ENCODE data around the gene NDUFB11.

Gene NDUFB11

DNA sequence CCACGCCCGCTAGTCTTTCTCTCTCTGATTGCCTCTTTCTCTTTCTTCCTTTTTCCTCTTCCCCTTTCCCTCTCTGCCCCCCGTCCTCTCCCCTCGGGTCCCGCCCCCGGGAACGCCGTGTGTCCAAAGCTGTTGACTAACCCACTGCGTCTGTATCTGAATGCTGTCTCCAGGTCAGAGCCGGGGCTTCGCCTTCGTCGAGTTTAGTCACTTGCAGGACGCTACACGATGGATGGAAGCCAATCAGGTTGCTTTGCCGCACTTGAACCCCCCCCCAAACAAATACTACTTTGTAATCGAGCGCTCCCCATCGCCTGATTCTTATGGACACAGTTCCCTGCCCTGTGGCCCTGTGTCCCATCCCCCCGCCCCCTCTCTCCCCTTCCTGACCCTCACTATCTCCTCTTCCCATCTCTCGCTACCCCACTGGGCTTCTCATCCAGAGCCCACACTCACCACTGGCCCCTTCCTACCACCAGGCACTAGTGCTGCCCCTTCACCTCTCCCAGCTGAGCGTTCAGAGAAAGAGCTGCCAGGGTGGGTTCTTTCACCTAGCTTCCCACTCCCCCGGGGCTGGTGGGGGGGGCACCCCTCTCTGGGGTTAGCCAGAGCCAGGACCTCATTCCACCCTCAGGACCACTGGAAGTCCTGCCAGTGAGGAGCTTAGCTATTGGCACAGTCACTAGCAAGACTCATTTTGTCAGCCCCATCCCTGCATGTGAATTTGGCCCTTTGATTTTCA, 30.5 kb upstream of the NDUFB11 start:
- Histone ChIP-seq H3K27ac (replicated peaks) (no peak overlapping the region), H3K27me3 (ENCODE audit: insufficient read depth, poor library complexity, severe bottlenecking) (no peaks in the 10 kb centered on the region), H3K4me3 (replicated peaks; ENCODE audit: insufficient read depth, low read length) (no peak overlapping the region)
- TF ChIP-seq, protein P1, sequence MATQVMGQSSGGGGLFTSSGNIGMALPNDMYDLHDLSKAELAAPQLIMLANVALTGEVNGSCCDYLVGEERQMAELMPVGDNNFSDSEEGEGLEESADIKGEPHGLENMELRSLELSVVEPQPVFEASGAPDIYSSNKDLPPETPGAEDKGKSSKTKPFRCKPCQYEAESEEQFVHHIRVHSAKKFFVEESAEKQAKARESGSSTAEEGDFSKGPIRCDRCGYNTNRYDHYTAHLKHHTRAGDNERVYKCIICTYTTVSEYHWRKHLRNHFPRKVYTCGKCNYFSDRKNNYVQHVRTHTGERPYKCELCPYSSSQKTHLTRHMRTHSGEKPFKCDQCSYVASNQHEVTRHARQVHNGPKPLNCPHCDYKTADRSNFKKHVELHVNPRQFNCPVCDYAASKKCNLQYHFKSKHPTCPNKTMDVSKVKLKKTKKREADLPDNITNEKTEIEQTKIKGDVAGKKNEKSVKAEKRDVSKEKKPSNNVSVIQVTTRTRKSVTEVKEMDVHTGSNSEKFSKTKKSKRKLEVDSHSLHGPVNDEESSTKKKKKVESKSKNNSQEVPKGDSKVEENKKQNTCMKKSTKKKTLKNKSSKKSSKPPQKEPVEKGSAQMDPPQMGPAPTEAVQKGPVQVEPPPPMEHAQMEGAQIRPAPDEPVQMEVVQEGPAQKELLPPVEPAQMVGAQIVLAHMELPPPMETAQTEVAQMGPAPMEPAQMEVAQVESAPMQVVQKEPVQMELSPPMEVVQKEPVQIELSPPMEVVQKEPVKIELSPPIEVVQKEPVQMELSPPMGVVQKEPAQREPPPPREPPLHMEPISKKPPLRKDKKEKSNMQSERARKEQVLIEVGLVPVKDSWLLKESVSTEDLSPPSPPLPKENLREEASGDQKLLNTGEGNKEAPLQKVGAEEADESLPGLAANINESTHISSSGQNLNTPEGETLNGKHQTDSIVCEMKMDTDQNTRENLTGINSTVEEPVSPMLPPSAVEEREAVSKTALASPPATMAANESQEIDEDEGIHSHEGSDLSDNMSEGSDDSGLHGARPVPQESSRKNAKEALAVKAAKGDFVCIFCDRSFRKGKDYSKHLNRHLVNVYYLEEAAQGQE (IDR thresholded peaks at IDR 0.05; ENCODE audit: insufficient replicate concordance, low read depth): no peak
- TF ChIP-seq GABPA (IDR thresholded peaks at IDR 0.05; ENCODE audit: low read depth) (no peak), CTCF (IDR thresholded peaks at IDR 0.05; ENCODE audit: insufficient read depth, low read length) (no peak), SPI1 (IDR thresholded peaks at IDR 0.05; ENCODE audit: borderline replicate concordance, low read depth) (no peak), POLR2AphosphoS5 (IDR thresholded peaks at IDR 0.05; ENCODE audit: low read depth) (no peak)
- no peak for DNase-seq (ENCODE audit: low read depth in 1 of 2, low spot score in 1 of 2)

- Histone ChIP-seq H3K27ac (replicated peaks) (no peak overlapping the region), H3K4me3 (replicated peaks; ENCODE audit: insufficient read depth, low read length) (no peak overlapping the region), H3K27me3 (ENCODE audit: insufficient read depth, poor library complexity, severe bottlenecking) (no peaks in the 10 kb centered on the region)
- TF ChIP-seq CTCF (IDR thresholded peaks at IDR 0.05; ENCODE audit: insufficient read depth, low read length): no peak
- no peak for TF ChIP-seq POLR2AphosphoS5 (IDR thresholded peaks at IDR 0.05; ENCODE audit: low read depth)
- TF ChIP-seq SPI1 (IDR thresholded peaks at IDR 0.05; ENCODE audit: borderline replicate concordance, low read depth): no peak
- TF ChIP-seq, protein P1 (IDR thresholded peaks at IDR 0.05; ENCODE audit: insufficient replicate concordance, low read depth): no peak
- TF ChIP-seq GABPA (IDR thresholded peaks at IDR 0.05; ENCODE audit: low read depth): no peak
- DNase-seq (ENCODE audit: low read depth in 1 of 2, low spot score in 1 of 2): no peak
Measured at GRCh38 chrX:47174376-47174775, 29.9 kb upstream of the NDUFB11 start.

DNA sequence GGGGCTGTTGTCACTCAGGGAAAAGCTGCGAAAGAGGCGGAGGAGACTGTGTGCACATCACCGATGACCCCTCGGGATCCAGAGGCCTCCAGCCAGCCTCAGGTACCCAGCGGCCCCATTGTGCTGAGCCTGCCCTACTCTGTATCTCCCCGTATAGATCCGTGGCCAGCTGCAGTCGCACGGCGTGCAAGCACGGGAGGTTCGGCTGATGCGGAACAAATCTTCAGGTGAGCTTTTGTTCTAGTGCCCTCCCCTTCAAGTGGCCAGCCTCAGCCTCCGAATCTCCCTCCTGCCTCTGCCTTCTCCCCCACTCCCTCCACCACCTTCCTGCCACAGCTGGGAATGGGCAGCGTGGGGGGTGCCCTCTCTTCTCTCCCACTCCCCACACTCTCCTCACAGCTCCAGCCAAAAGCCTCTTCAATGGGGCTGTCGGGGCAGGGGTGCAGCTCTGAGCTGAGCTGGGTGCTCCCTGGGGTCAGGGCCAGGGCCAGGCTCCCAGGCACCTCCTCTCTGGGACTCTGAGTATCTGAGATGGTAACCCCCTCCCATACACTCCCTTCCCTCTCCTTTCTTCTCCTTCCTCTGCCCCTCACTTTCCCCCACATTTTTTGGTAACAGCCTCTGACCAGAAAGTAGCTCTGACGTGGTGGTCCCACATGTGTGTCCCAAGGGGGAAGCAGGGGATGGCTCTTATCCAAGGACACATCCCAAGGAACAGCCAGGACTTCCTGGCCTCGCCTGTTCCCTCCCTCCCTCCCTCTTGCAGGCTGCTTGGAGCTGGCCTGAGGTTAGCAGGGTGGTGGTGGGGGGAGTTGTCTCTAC, 28.7 kb upstream of the NDUFB11 start:
- TF ChIP-seq, protein P1 (IDR thresholded peaks at IDR 0.05; ENCODE audit: insufficient replicate concordance, low read depth): no peak
- no peak for TF ChIP-seq CTCF (IDR thresholded peaks at IDR 0.05; ENCODE audit: insufficient read depth, low read length)
- no peak for TF ChIP-seq GABPA (IDR thresholded peaks at IDR 0.05; ENCODE audit: low read depth)
- no peak for TF ChIP-seq POLR2AphosphoS5 (IDR thresholded peaks at IDR 0.05; ENCODE audit: low read depth)
- TF ChIP-seq SPI1 (IDR thresholded peaks at IDR 0.05; ENCODE audit: borderline replicate concordance, low read depth): no peak
- Histone ChIP-seq H3K4me3 (replicated peaks; ENCODE audit: insufficient read depth, low read length) (no peak overlapping the region), H3K27ac (replicated peaks) (no peak overlapping the region), H3K27me3 (ENCODE audit: insufficient read depth, poor library complexity, severe bottlenecking) (no peaks in the 10 kb centered on the region)
- DNase-seq (ENCODE audit: low read depth in 1 of 2, low spot score in 1 of 2): no peak

All from HL-60 (cell line).